A673 (cell line): ENCODE measurements around the gene BATF.

Source experiments
- EZH2 ChIP-seq: fragments of 200-600 bp; sonication (generic); IDR thresholded peaks from 2 replicates; pipeline ENCODE4 v1.6.1; 2017; ENCODE audit warnings: borderline replicate concordance, low read depth, mild to moderate bottlenecking, mixed read lengths, antibody characterized with exemption, low read length; ENCODE audit not compliant: poor library complexity, severe bottlenecking
- TF ChIP-seq, protein P1 (sequence below): fragments of 300-800, 200-600 bp; sonication (generic); conservative IDR thresholded peaks from 2 replicates; pipeline ENCODE4 v1.5.1; 2017; ENCODE audit warnings: low read depth, mild to moderate bottlenecking, antibody characterized with exemption, low read length, moderate library complexity, mixed read lengths

DNA sequence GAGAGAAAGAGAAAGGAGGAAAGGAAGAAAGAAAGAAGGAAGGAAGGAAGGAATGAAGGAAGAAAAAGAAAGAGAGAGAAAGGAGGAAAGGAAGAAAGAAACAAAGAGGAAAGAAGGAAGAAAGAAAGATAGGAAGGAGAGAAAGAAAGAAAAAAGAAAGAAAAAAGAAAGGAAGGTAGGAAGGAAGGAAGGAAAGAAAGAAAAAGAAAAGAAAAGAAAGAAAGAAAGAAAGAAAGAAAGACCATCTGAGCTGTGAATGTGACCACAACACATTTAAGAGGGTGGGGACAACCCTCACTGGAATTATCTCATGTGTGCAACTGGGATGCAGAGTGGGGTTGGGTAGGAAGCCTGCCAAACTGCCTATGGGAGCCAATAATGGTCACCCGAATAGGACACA is 36.0 kb upstream of the BATF start:
- TF ChIP-seq, protein P1, sequence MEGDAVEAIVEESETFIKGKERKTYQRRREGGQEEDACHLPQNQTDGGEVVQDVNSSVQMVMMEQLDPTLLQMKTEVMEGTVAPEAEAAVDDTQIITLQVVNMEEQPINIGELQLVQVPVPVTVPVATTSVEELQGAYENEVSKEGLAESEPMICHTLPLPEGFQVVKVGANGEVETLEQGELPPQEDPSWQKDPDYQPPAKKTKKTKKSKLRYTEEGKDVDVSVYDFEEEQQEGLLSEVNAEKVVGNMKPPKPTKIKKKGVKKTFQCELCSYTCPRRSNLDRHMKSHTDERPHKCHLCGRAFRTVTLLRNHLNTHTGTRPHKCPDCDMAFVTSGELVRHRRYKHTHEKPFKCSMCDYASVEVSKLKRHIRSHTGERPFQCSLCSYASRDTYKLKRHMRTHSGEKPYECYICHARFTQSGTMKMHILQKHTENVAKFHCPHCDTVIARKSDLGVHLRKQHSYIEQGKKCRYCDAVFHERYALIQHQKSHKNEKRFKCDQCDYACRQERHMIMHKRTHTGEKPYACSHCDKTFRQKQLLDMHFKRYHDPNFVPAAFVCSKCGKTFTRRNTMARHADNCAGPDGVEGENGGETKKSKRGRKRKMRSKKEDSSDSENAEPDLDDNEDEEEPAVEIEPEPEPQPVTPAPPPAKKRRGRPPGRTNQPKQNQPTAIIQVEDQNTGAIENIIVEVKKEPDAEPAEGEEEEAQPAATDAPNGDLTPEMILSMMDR: no peak
- TF ChIP-seq EZH2: no peak
